Neural cell (in vitro differentiated cells): ENCODE results near the gene C22orf31.

Experiments used
- EP300 ChIP-seq: fragments of 450-650 bp; conservative IDR thresholded peaks from 2 replicates; pipeline ENCODE4 v1.6.1; 2014; ENCODE audit warnings: antibody characterized with exemption, mild to moderate bottlenecking, moderate library complexity; ENCODE audit not compliant: poor library complexity, severe bottlenecking
- SMC3 ChIP-seq: fragments of 450-650 bp; conservative IDR thresholded peaks from 2 replicates; pipeline ENCODE4 v1.6.1; 2014; ENCODE audit warnings: antibody characterized with exemption, mild to moderate bottlenecking, moderate library complexity; ENCODE audit not compliant: poor library complexity
- TF ChIP-seq, protein P1 (sequence below): fragments of 450-650 bp; IDR thresholded peaks from 2 replicates; pipeline ENCODE4 v1.5.1; 2014; ENCODE audit warnings: antibody characterized with exemption, mild to moderate bottlenecking, moderate library complexity; ENCODE audit not compliant: poor library complexity, severe bottlenecking

DNA sequence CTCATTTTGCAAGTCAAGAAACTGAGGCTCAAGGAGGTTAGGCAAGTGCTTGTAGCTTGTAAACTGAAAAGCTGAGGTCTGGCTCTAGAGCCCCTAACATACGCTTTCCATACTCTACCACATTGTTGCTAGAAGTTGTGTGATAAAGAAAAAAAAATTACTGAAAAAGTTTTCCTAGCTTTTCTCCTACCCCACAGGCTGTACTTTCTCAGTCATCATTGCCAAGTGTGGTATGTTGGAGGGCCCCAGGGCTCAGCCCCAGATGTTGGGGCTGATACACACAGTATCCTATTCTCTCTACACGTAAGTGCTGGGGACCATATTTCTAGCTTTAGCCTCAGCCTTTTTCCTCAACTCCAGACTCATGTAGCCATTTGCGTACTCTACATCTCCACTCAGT is 27.2 kb upstream of the C22orf31 start:
- TF ChIP-seq SMC3 (no peak), EP300 (no peak)
- TF ChIP-seq, protein P1, sequence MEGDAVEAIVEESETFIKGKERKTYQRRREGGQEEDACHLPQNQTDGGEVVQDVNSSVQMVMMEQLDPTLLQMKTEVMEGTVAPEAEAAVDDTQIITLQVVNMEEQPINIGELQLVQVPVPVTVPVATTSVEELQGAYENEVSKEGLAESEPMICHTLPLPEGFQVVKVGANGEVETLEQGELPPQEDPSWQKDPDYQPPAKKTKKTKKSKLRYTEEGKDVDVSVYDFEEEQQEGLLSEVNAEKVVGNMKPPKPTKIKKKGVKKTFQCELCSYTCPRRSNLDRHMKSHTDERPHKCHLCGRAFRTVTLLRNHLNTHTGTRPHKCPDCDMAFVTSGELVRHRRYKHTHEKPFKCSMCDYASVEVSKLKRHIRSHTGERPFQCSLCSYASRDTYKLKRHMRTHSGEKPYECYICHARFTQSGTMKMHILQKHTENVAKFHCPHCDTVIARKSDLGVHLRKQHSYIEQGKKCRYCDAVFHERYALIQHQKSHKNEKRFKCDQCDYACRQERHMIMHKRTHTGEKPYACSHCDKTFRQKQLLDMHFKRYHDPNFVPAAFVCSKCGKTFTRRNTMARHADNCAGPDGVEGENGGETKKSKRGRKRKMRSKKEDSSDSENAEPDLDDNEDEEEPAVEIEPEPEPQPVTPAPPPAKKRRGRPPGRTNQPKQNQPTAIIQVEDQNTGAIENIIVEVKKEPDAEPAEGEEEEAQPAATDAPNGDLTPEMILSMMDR: no peak
